Fibroblast of gingiva (primary cell): ENCODE measurements around the gene IFNA14.
"Not testable (repeated sequence)": the region's sequence is repeated elsewhere in the genome, so short reads cannot be mapped to it uniquely, and the experiment has no call there.

Experiments
- DNase-seq: peaks from one replicate; pipeline ENCODE4 v3.0.0-alpha.2; 2011; ENCODE audit warnings: low read depth

The IFNA14 gene

GRCh38 chr9:21239911-21240310 is at the start of gene IFNA14:
Gene IFNA14, minus strand, starts transcription at chr9:21240005. Its CDS starts 70 bp downstream, at chr9:21239935.
- DNase-seq: no peak

GRCh38 chr9:21287280-21287679 is 47.5 kb upstream of the IFNA14 start:
- no peak for DNase-seq

- no peak for DNase-seq
Observed at GRCh38 chr9:21286659-21287058, 46.9 kb upstream of the IFNA14 start.

GRCh38 chr9:21286099-21286498 is 46.3 kb upstream of the IFNA14 start:
- DNase-seq: no peak

GRCh38 chr9:21281275-21281674 is 41.5 kb upstream of the IFNA14 start:
- DNase-seq: no peak

GRCh38 chr9:21268347-21268657 is 28.5 kb upstream of the IFNA14 start:
- DNase-seq: no peak

GRCh38 chr9:21267485-21268346 is 27.9 kb upstream of the IFNA14 start:
- DNase-seq: no peak

GRCh38 chr9:21266733-21267484 is 27.1 kb upstream of the IFNA14 start:
- no peak for DNase-seq

- DNase-seq: no peak
Observed at GRCh38 chr9:21265421-21266189, 25.8 kb upstream of the IFNA14 start.

GRCh38 chr9:21255538-21256212 is 15.9 kb upstream of the IFNA14 start:
- DNase-seq: no peak

GRCh38 chr9:21252721-21253547 is 13.1 kb upstream of the IFNA14 start:
- DNase-seq: peak; percentile 7

- DNase-seq: no peak
Observed at GRCh38 chr9:21251638-21252037, 11.8 kb upstream of the IFNA14 start.

GRCh38 chr9:21251190-21251589 is 11.4 kb upstream of the IFNA14 start:
- no peak for DNase-seq

- no peak for DNase-seq
Observed at GRCh38 chr9:21244836-21245235, 5.0 kb upstream of the IFNA14 start.

- DNase-seq: not testable (repeated sequence)
Observed at GRCh38 chr9:21236360-21236714, 3.5 kb downstream of the IFNA14 start.

- peak; percentile 21 for DNase-seq
Observed at GRCh38 chr9:21235468-21236359, 4.1 kb downstream of the IFNA14 start.

- DNase-seq: no peak
Observed at GRCh38 chr9:21234153-21234687, 5.6 kb downstream of the IFNA14 start.

- DNase-seq: no peak
Observed at GRCh38 chr9:21233258-21233657, 6.5 kb downstream of the IFNA14 start.

GRCh38 chr9:21228122-21228521 is 11.7 kb downstream of the IFNA14 start, which contains the start of gene IFNA17:
Gene IFNA17, minus strand, starts transcription at chr9:21228222. Its CDS starts 49 bp downstream, at chr9:21228173.
- no peak for DNase-seq

GRCh38 chr9:21217211-21217610 is 22.6 kb downstream of the IFNA14 start, which contains the start of gene IFNA16:
Gene IFNA16, minus strand, starts transcription at chr9:21217311. Its CDS starts 6 bp downstream, at chr9:21217305.
- DNase-seq: not testable (repeated sequence)
